ENCODE results near the gene SRP68.

SRP68 gene

DNA sequence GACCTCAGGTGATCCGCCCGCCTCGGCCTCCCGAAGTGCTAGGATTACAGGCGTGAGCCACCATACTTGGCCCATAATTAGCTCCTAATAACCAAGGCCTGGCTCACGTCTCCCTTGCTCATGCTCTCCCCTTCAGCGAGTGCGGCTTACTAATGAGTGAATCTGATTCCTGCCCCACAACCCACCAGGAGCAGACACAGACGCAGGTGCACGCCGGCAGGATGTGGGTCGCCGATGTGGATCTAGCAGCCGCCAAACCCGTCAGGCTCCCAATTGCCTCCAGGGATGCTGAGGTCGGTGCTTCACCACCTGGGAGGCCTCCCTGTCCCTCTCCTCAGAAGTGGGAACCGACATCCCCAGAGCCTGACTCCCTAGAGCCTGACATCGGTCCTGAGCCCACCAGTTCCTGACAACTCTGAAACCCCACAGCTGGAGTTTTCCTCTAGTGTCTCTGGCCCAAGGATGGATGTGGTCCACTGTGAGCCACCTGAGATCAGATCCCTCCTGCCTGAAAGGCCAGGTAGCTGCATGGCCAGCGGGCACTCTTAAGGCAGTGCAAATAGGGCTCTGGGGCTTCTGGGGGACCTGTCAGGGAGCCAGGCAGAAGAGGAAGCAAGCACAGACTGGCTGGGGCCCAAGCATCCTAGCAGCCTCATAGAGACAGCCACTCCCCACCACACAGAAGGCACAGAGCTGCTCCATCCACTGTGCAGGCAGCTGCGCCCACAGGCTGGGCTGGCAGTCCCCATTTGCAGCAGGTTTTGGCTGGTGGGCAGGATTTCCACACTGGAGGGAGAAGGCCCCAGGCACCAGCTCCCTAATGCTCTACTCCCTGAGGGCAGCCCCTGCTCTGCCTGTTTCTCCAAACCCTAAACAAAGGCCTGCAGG is 20.5 kb upstream of the SRP68 start:
- Mint-ChIP-seq H3K4me3 (no peak overlapping the region), H3K4me1 (no peaks in the 10 kb centered on the region), H3K9me3 (no peaks in the 10 kb centered on the region), H3K36me3 (ENCODE audit: low read depth) (peaks cover 52% of the 10 kb centered on the region), H3K27ac (no peak overlapping the region), H3K27me3 (ENCODE audit: low read depth) (no peaks in the 10 kb centered on the region)
- TF ChIP-seq, protein P1, sequence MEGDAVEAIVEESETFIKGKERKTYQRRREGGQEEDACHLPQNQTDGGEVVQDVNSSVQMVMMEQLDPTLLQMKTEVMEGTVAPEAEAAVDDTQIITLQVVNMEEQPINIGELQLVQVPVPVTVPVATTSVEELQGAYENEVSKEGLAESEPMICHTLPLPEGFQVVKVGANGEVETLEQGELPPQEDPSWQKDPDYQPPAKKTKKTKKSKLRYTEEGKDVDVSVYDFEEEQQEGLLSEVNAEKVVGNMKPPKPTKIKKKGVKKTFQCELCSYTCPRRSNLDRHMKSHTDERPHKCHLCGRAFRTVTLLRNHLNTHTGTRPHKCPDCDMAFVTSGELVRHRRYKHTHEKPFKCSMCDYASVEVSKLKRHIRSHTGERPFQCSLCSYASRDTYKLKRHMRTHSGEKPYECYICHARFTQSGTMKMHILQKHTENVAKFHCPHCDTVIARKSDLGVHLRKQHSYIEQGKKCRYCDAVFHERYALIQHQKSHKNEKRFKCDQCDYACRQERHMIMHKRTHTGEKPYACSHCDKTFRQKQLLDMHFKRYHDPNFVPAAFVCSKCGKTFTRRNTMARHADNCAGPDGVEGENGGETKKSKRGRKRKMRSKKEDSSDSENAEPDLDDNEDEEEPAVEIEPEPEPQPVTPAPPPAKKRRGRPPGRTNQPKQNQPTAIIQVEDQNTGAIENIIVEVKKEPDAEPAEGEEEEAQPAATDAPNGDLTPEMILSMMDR (IDR thresholded peaks at IDR 0.05; ENCODE audit: unreplicated experiment in 3 of 3) = no peak

DNA sequence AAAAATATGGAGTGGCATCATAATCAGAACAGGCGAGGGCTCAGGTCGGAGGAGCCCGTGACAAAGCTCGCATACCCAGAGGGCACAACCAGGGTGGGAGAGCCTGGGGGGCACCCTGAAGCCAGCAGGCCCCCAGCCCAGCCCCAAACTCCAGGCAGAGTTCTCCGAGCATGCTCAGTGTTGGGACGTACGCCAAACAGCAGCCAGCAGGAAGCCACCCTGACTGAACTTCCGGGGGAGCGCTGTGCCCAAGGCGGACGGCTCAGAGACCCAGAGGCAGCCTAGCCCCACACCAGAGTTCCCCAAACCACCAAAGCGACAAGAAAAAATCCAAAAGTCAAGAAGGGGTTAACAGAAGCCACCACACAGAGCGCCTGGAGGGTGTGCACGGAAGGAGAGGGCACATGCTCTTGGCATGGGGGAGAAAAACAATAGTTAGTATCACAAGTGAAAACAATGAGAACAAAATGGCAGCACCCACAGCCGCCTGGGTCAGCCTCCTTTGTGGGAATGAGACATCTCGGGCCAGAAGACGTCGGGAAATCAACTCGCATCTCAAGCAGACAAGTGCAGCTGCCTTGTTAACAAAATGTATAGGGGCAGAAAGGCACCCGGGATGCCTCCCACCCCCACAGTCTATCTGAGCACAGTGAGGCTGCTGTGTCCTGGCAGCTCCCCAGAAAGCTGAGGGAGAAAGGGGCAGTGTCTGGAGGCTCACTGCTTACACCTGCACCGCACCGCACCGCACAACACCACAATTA is 19.4 kb upstream of the SRP68 start:
- Mint-ChIP-seq H3K27ac (no peak overlapping the region), H3K4me1 (no peaks in the 10 kb centered on the region), H3K9me3 (no peaks in the 10 kb centered on the region), H3K36me3 (ENCODE audit: low read depth) (peaks cover 44% of the 10 kb centered on the region), H3K4me3 (no peak overlapping the region), H3K27me3 (ENCODE audit: low read depth) (no peaks in the 10 kb centered on the region)
- TF ChIP-seq, protein P1 (IDR thresholded peaks at IDR 0.05; ENCODE audit: unreplicated experiment in 3 of 3) = no peak

DNA sequence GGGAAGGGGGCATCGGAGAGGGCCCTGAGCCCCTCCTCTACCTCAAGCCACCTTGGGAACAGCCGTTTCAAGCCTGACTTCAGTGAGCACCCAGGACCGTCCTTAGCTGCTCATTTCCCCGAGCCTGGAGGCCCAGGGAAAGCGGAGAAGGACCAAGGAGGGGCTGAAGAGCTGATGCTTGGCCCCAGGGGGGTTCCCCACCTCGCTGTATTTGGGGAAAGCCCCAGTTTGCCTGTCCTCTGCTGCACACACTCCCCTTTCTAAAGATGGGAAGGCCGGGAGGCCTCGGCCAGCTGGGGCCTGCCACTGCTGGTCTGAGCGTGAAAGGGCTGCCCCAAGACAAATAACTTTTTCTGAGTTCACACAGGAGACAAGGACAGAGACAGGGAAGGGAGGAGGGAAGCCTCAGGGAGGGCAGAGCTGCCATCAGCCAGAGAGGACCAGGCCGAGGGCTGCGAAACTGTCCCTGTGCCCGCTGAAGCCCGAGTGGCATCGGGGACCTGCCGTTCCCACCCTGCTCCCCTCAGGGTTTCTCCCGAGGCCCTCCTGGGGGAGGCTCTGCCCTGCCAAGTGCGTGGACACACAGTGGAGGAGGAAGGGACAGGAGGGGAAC is 18.3 kb upstream of the SRP68 start:
- Mint-ChIP-seq H3K36me3 (ENCODE audit: low read depth) (peaks cover 41% of the 10 kb centered on the region), H3K9me3 (no peaks in the 10 kb centered on the region), H3K4me3 (no peak overlapping the region), H3K27me3 (ENCODE audit: low read depth) (no peaks in the 10 kb centered on the region), H3K27ac (no peak overlapping the region), H3K4me1 (no peaks in the 10 kb centered on the region)
- TF ChIP-seq, protein P1 (IDR thresholded peaks at IDR 0.05; ENCODE audit: unreplicated experiment in 3 of 3) = no peak

DNA sequence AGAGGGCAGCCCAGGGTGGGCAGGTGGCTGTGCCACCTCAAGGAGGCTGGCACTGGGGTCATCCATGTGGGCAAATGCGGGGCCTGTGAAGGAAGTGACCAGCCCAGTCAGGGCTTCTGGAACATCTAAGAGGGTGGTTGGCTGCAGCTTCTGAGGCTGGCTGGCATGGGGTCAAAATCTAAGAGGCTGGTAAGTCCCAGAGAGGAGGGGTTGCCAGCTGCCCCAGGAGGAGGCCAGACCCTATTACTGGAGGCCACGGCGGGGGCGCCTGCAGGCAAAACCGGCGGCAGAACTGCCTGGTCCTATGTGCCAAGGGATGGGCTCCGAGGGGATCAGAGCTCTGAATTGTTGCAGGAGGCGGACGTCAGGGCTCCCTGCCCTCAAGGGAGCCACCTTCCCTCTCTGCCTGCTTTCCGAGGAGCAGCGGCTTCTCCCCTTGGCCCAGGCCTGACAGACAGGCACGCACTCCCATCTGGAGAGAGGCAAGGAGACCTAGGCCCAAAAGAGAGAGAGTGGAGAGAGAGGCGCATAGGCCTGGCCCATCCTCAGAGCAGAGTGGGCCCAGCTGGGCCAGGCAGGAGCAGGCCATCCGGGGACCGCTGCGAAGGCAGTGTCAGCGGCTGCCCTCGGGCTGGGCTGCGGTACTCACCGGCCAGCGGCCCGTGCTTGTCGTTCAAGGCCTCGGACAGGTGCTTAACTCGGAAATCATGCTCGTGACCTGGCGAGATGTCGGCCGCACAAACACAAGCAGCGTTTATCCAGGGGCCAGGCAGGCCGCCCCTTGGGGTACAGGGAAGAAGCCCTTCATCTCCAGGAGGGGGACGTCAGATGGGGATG is 17.6 kb upstream of the SRP68 start:
- Mint-ChIP-seq H3K36me3 (ENCODE audit: low read depth) (peaks cover 42% of the 10 kb centered on the region), H3K9me3 (no peaks in the 10 kb centered on the region), H3K27me3 (ENCODE audit: low read depth) (no peaks in the 10 kb centered on the region), H3K4me3 (no peak overlapping the region), H3K27ac (no peak overlapping the region), H3K4me1 (no peaks in the 10 kb centered on the region)
- TF ChIP-seq, protein P1 (IDR thresholded peaks at IDR 0.05; ENCODE audit: unreplicated experiment in 3 of 3) = no peak

DNA sequence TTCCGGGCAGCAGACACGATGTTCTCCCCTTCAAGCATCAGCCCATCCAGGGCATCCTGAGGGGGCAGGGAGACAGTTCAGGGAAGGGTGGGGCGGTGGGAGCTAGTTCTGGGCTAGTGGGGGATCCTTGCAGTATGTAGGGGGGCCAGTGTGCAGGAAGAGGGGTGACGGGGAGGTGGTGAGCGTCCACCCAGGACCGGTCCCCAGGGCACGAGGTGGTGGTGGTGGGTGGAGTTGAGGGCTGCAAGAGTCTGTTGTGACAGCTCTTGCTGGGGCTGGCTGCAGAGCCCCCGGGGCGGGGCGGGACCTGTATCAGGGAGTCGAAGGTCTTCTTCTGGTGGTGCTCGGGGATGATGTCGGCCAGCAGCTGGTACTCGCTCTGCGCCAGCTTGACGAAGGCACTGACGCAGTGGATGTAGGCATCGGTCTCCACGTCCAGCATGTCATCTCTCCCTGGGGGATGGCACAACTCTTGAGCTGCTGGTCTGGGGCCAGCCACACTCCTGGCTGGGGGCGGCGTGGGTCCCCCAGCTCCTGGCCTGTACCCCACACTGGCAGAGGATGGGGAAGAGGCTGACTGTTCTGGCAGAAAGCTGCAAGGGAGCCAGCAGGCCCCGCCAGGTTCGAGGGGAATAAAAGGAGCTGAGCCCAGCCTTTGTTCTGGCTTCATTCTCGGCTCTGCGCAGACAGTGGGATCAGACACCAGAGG is 16.7 kb upstream of the SRP68 start:
- TF ChIP-seq, protein P1 (IDR thresholded peaks at IDR 0.05; ENCODE audit: unreplicated experiment in 3 of 3) = no peak
- Mint-ChIP-seq H3K27me3 (ENCODE audit: low read depth) (no peaks in the 10 kb centered on the region), H3K4me1 (no peaks in the 10 kb centered on the region), H3K36me3 (ENCODE audit: low read depth) (peaks cover 43% of the 10 kb centered on the region), H3K4me3 (no peak overlapping the region), H3K27ac (no peak overlapping the region), H3K9me3 (no peaks in the 10 kb centered on the region)

Data from nephron (organoid).